Measurements from ENCODE around the gene NTN3. TPM values are rescaled to one million over a fixed set of nuclear protein-coding genes. Genes with fewer than 3 reads are reported as not detected.

NTN3 gene
- total and polyA plus RNA-seq, 2 donors, result 0.02 to 0.71 TPM

- Histone ChIP-seq H3K27me3 (ENCODE audit: control insufficient read depth in 2 of 2, insufficient read depth in 1 of 2, low read length in 1 of 2) (peaks cover 0 to 5% of the 10 kb centered on the region in 2 donors), H3K36me3 (ENCODE audit: control insufficient read depth in 2 of 2, insufficient read depth in 2 of 2, low read length in 1 of 2) (no peaks in the 10 kb centered on the region), H3K9me3 (ENCODE audit: control insufficient read depth in 2 of 2, insufficient read depth in 1 of 2, low read length in 1 of 2) (no peaks in the 10 kb centered on the region), H3K4me3 (ENCODE audit: low read length in 2 of 2) (no peak overlapping the region), H3K27ac (ENCODE audit: low read depth in 1 of 2, low read length in 1 of 2) (no peak overlapping the region), H3K4me1 (ENCODE audit: control insufficient read depth in 2 of 2, insufficient read depth in 2 of 2, low read length in 2 of 2) (peaks cover 6 to 26% of the 10 kb centered on the region in 2 donors)
- WGBS, result 53% methylated on average over 8 of the region's 8 CpGs
- DNase-seq (ENCODE audit: low read depth in 6 of 9, low spot score in 9 of 9), result no peak
Measured at GRCh38 chr16:2487517-2487842, 16.4 kb downstream of the NTN3 start.

- Histone ChIP-seq H3K36me3 (ENCODE audit: control insufficient read depth in 2 of 2, insufficient read depth in 2 of 2, low read length in 1 of 2) (no peaks in the 10 kb centered on the region), H3K9me3 (ENCODE audit: control insufficient read depth in 2 of 2, insufficient read depth in 1 of 2, low read length in 1 of 2) (no peaks in the 10 kb centered on the region), H3K4me3 (ENCODE audit: low read length in 2 of 2) (no peak overlapping the region), H3K4me1 (ENCODE audit: control insufficient read depth in 2 of 2, insufficient read depth in 2 of 2, low read length in 2 of 2) (peaks cover 6 to 23% of the 10 kb centered on the region in 2 donors), H3K27ac (ENCODE audit: low read depth in 1 of 2, low read length in 1 of 2) (no peak overlapping the region), H3K27me3 (ENCODE audit: control insufficient read depth in 2 of 2, insufficient read depth in 1 of 2, low read length in 1 of 2) (peaks cover 0 to 5% of the 10 kb centered on the region in 2 donors)
- peak in 1 of 9 donors; percentile 22 for DNase-seq (ENCODE audit: low read depth in 6 of 9, low spot score in 9 of 9)
- 29% methylated on average over 15 of the region's 15 CpGs for WGBS
Measured at GRCh38 chr16:2487903-2488531, 16.9 kb downstream of the NTN3 start.

GRCh38 chr16:2489581-2489980 lies 18.5 kb downstream of the NTN3 start:
- H3K36me3 ChIP-seq (ENCODE audit: control insufficient read depth in 2 of 2, insufficient read depth in 2 of 2, low read length in 1 of 2), result no peaks in the 10 kb centered on the region
- no peaks in the 10 kb centered on the region for H3K9me3 ChIP-seq (ENCODE audit: control insufficient read depth in 2 of 2, insufficient read depth in 1 of 2, low read length in 1 of 2)
- H3K27me3 ChIP-seq (ENCODE audit: control insufficient read depth in 2 of 2, insufficient read depth in 1 of 2, low read length in 1 of 2), result peaks cover 0 to 5% of the 10 kb centered on the region in 2 donors
- no peak overlapping the region for H3K4me3 ChIP-seq (ENCODE audit: low read length in 2 of 2)
- WGBS, result 97% methylated on average over 16 of the region's 16 CpGs
- H3K4me1 ChIP-seq (ENCODE audit: control insufficient read depth in 2 of 2, insufficient read depth in 2 of 2, low read length in 2 of 2), result peaks cover 6 to 18% of the 10 kb centered on the region in 2 donors
- DNase-seq (ENCODE audit: low read depth in 6 of 9, low spot score in 9 of 9), result no peak
- no peak overlapping the region for H3K27ac ChIP-seq (ENCODE audit: low read depth in 1 of 2, low read length in 1 of 2)

- no peak for DNase-seq (ENCODE audit: low read depth in 6 of 9, low spot score in 9 of 9)
- no peaks in the 10 kb centered on the region for H3K9me3 ChIP-seq (ENCODE audit: control insufficient read depth in 2 of 2, insufficient read depth in 1 of 2, low read length in 1 of 2)
- H3K36me3 ChIP-seq (ENCODE audit: control insufficient read depth in 2 of 2, insufficient read depth in 2 of 2, low read length in 1 of 2), result no peaks in the 10 kb centered on the region
- H3K27me3 ChIP-seq (ENCODE audit: control insufficient read depth in 2 of 2, insufficient read depth in 1 of 2, low read length in 1 of 2), result peaks cover 0 to 5% of the 10 kb centered on the region in 2 donors
- WGBS, result 95% methylated on average over 23 of the region's 23 CpGs
- H3K4me1 ChIP-seq (ENCODE audit: control insufficient read depth in 2 of 2, insufficient read depth in 2 of 2, low read length in 2 of 2), result peaks cover 6 to 18% of the 10 kb centered on the region in 2 donors
- H3K27ac ChIP-seq (ENCODE audit: low read depth in 1 of 2, low read length in 1 of 2), result no peak overlapping the region
- H3K4me3 ChIP-seq (ENCODE audit: low read length in 2 of 2), result no peak overlapping the region
Measured at GRCh38 chr16:2490190-2491105, 19.4 kb downstream of the NTN3 start.

GRCh38 chr16:2492292-2492691 lies 21.2 kb downstream of the NTN3 start:
- Histone ChIP-seq H3K27ac (ENCODE audit: low read depth in 1 of 2, low read length in 1 of 2) (no peak overlapping the region), H3K4me1 (ENCODE audit: control insufficient read depth in 2 of 2, insufficient read depth in 2 of 2, low read length in 2 of 2) (peaks cover 6 to 10% of the 10 kb centered on the region in 2 donors), H3K27me3 (ENCODE audit: control insufficient read depth in 2 of 2, insufficient read depth in 1 of 2, low read length in 1 of 2) (peaks cover 0 to 5% of the 10 kb centered on the region in 2 donors), H3K36me3 (ENCODE audit: control insufficient read depth in 2 of 2, insufficient read depth in 2 of 2, low read length in 1 of 2) (peaks cover 3 to 6% of the 10 kb centered on the region in 2 donors), H3K9me3 (ENCODE audit: control insufficient read depth in 2 of 2, insufficient read depth in 1 of 2, low read length in 1 of 2) (no peaks in the 10 kb centered on the region), H3K4me3 (ENCODE audit: low read length in 2 of 2) (no peak overlapping the region)
- no peak for DNase-seq (ENCODE audit: low read depth in 6 of 9, low spot score in 9 of 9)
- WGBS, result 98% methylated on average over 13 of the region's 13 CpGs

GRCh38 chr16:2493605-2494004 lies 22.5 kb downstream of the NTN3 start:
- Histone ChIP-seq H3K27ac (ENCODE audit: low read depth in 1 of 2, low read length in 1 of 2) (no peak overlapping the region), H3K36me3 (ENCODE audit: control insufficient read depth in 2 of 2, insufficient read depth in 2 of 2, low read length in 1 of 2) (peaks cover 3 to 10% of the 10 kb centered on the region in 2 donors), H3K9me3 (ENCODE audit: control insufficient read depth in 2 of 2, insufficient read depth in 1 of 2, low read length in 1 of 2) (no peaks in the 10 kb centered on the region), H3K4me1 (ENCODE audit: control insufficient read depth in 2 of 2, insufficient read depth in 2 of 2, low read length in 2 of 2) (no peaks in the 10 kb centered on the region), H3K4me3 (ENCODE audit: low read length in 2 of 2) (no peak overlapping the region), H3K27me3 (ENCODE audit: control insufficient read depth in 2 of 2, insufficient read depth in 1 of 2, low read length in 1 of 2) (no peaks in the 10 kb centered on the region)
- WGBS, result 97% methylated on average over 6 of the region's 6 CpGs
- DNase-seq (ENCODE audit: low read depth in 6 of 9, low spot score in 9 of 9), result no peak

GRCh38 chr16:2494616-2495015 lies 23.5 kb downstream of the NTN3 start:
- Histone ChIP-seq H3K27ac (ENCODE audit: low read depth in 1 of 2, low read length in 1 of 2) (no peak overlapping the region), H3K27me3 (ENCODE audit: control insufficient read depth in 2 of 2, insufficient read depth in 1 of 2, low read length in 1 of 2) (no peaks in the 10 kb centered on the region), H3K4me3 (ENCODE audit: low read length in 2 of 2) (no peak overlapping the region), H3K36me3 (ENCODE audit: control insufficient read depth in 2 of 2, insufficient read depth in 2 of 2, low read length in 1 of 2) (peaks cover 3 to 13% of the 10 kb centered on the region in 2 donors), H3K4me1 (ENCODE audit: control insufficient read depth in 2 of 2, insufficient read depth in 2 of 2, low read length in 2 of 2) (no peaks in the 10 kb centered on the region), H3K9me3 (ENCODE audit: control insufficient read depth in 2 of 2, insufficient read depth in 1 of 2, low read length in 1 of 2) (no peaks in the 10 kb centered on the region)
- no peak for DNase-seq (ENCODE audit: low read depth in 6 of 9, low spot score in 9 of 9)
- 98% methylated on average over 5 of the region's 5 CpGs for WGBS

- 97% methylated on average over 5 of the region's 5 CpGs for WGBS
Measured at GRCh38 chr16:2495041-2495440, 23.9 kb downstream of the NTN3 start.

More at GRCh38 chr16:2495041-2495440, 23.9 kb downstream of the NTN3 start:
- Histone ChIP-seq H3K27me3 (ENCODE audit: control insufficient read depth in 2 of 2, insufficient read depth in 1 of 2, low read length in 1 of 2) (no peaks in the 10 kb centered on the region), H3K27ac (ENCODE audit: low read depth in 1 of 2, low read length in 1 of 2) (no peak overlapping the region), H3K36me3 (ENCODE audit: control insufficient read depth in 2 of 2, insufficient read depth in 2 of 2, low read length in 1 of 2) (peaks cover 3 to 13% of the 10 kb centered on the region in 2 donors), H3K4me3 (ENCODE audit: low read length in 2 of 2) (no peak overlapping the region), H3K4me1 (ENCODE audit: control insufficient read depth in 2 of 2, insufficient read depth in 2 of 2, low read length in 2 of 2) (no peaks in the 10 kb centered on the region), H3K9me3 (ENCODE audit: control insufficient read depth in 2 of 2, insufficient read depth in 1 of 2, low read length in 1 of 2) (no peaks in the 10 kb centered on the region)
- no peak for DNase-seq (ENCODE audit: low read depth in 6 of 9, low spot score in 9 of 9)

Data from thymus (tissue), 11 donors.